GM18861 (cell line): Measurements from ENCODE around the gene RSRC2.
"Not testable (repeated sequence)": the region's sequence is repeated elsewhere in the genome, so short reads cannot be mapped to it uniquely, and the experiment has no call there.

ENCODE experiments used
- ATAC-seq: cut with Tn5 transposase; IDR thresholded peaks from one replicate; pipeline ENCODE4 v1.9.1; 2021; ENCODE audit not compliant: unreplicated experiment

RSRC2 gene

GRCh38 chr12:122518908-122519307 lies 7.8 kb downstream of the RSRC2 start:
- no peak for ATAC-seq

GRCh38 chr12:122517877-122518276 lies 8.9 kb downstream of the RSRC2 start:
- ATAC-seq: no peak

- ATAC-seq: no peak
Observed at GRCh38 chr12:122516544-122517361, 10.0 kb downstream of the RSRC2 start.

GRCh38 chr12:122515275-122515674 lies 11.5 kb downstream of the RSRC2 start:
- ATAC-seq: no peak

- no peak for ATAC-seq
Observed at GRCh38 chr12:122513660-122514059, 13.1 kb downstream of the RSRC2 start.

GRCh38 chr12:122513028-122513427 lies 13.7 kb downstream of the RSRC2 start:
- ATAC-seq: not testable (repeated sequence)

GRCh38 chr12:122508163-122508562 lies 18.6 kb downstream of the RSRC2 start:
- ATAC-seq: no peak

GRCh38 chr12:122506393-122506938 lies 20.3 kb downstream of the RSRC2 start:
- no peak for ATAC-seq

- no peak for ATAC-seq
Observed at GRCh38 chr12:122505419-122506051, 21.2 kb downstream of the RSRC2 start.

GRCh38 chr12:122503783-122504590 lies 22.7 kb downstream of the RSRC2 start:
- ATAC-seq: no peak

GRCh38 chr12:122503147-122503751 lies 23.5 kb downstream of the RSRC2 start:
- ATAC-seq: no peak

GRCh38 chr12:122501489-122501989 lies 25.2 kb downstream of the RSRC2 start:
- ATAC-seq: no peak

GRCh38 chr12:122500685-122501488 lies 25.8 kb downstream of the RSRC2 start, which contains the start of gene ZCCHC8:
Gene ZCCHC8 (minus strand): TSS chr12:122500932. CDS start chr12:122500840, 92 bp downstream.
- ATAC-seq: peak; percentile 84

- ATAC-seq: no peak
Observed at GRCh38 chr12:122499991-122500684, 26.6 kb downstream of the RSRC2 start.

- no peak for ATAC-seq
Observed at GRCh38 chr12:122495258-122495657, 31.5 kb downstream of the RSRC2 start.

GRCh38 chr12:122493222-122493621 lies 33.5 kb downstream of the RSRC2 start:
- not testable (repeated sequence) for ATAC-seq

- no peak for ATAC-seq
Observed at GRCh38 chr12:122491991-122492390, 34.7 kb downstream of the RSRC2 start.

GRCh38 chr12:122489038-122489437 lies 37.7 kb downstream of the RSRC2 start:
- ATAC-seq: no peak

- not testable (repeated sequence) for ATAC-seq
Observed at GRCh38 chr12:122487807-122488206, 38.9 kb downstream of the RSRC2 start.
